Peyer's patch (tissue), 4 donors: ENCODE measurements around the gene PCDHGA8. TPM values are rescaled to one million over a fixed set of nuclear protein-coding genes. Genes with fewer than 3 reads are reported as not detected.
A peak's percentile ranks its signal among the peaks of the same experiment; 100 is the strongest.

Experiments used
- DNase-seq, 3 donors: peaks; one replicate each; pipeline ENCODE4 v3.0.0-alpha.2; 2017 to 2019
- H3K27ac ChIP-seq, 4 donors: fragments of 200-600 bp; sonication (generic); one replicate each; pipeline ENCODE4 v1.5.1; 2016 to 2019
- H3K27me3 ChIP-seq, 2 donors: fragments of 200-600 bp; sonication (generic); one replicate each; pipeline ENCODE4 v1.5.1; 2019
- H3K36me3 ChIP-seq, 3 donors: fragments of 200-600 bp; sonication (generic); one replicate each; pipeline ENCODE4 v1.5.1; 2016 to 2019
- H3K4me1 ChIP-seq, 4 donors: fragments of 200-600 bp; sonication (generic); one replicate each; pipeline ENCODE4 v1.5.1; 2016 to 2019
- H3K4me3 ChIP-seq, 4 donors: fragments of 200-600 bp; sonication (generic); 1 replicate in 3 of 4; 2 replicates in 1 of 4; pipeline ENCODE4 v1.5.1; 2016 to 2019; ENCODE audit warnings: mild to moderate bottlenecking in 1 of 4
- H3K9me3 ChIP-seq, 4 donors: fragments of 200-600 bp; sonication (generic); one replicate each; pipeline ENCODE4 v1.5.1; 2016 to 2019; ENCODE audit warnings: mild to moderate bottlenecking in 1 of 4
- CTCF ChIP-seq, 6 experiments: fragments of 450-650 bp in 4 of 6; fragments of 200-600 bp in 2 of 6; sonication (generic) in 1 of 6; IDR thresholded peaks; one replicate each; pipeline ENCODE4 v1.5.1; 2017 to 2019; ENCODE audit warnings: antibody characterized with exemption in 6 of 6, mild to moderate bottlenecking in 3 of 6, moderate library complexity in 1 of 6
- POLR2A ChIP-seq, 2 donors: fragments of 450-650 bp; IDR thresholded peaks; one replicate each; pipeline ENCODE4 v1.5.1; 2017; ENCODE audit warnings: antibody characterized with exemption in 2 of 2, mild to moderate bottlenecking in 2 of 2, moderate library complexity in 2 of 2
- total RNA-seq, 4 donors: library from RNA; depleted of rRNA; stranded (reverse); fragments of >200 nt; gene quantifications; one replicate each; pipeline ENCODE4 v1.1.0, GENCODE V29; 2016

The PCDHGA8 gene
- total RNA-seq, 4 donors from 2014 or later = 0.35 to 2.5 (median 1.1) TPM

GRCh38 chr5:141366016-141366896, 26.2 kb upstream of the PCDHGA8 start:
- Histone ChIP-seq H3K27ac (no peak overlapping the region), H3K4me3 (no peak overlapping the region), H3K4me1 (no peaks in the 10 kb centered on the region), H3K27me3 (no peaks in the 10 kb centered on the region), H3K36me3 (no peaks in the 10 kb centered on the region), H3K9me3 (peaks cover 0 to 77% (median 10%) of the 10 kb centered on the region in 4 donors)
- no peak for TF ChIP-seq POLR2A (IDR thresholded peaks at IDR 0.05)
- TF ChIP-seq CTCF (IDR thresholded peaks at IDR 0.05) = no peak
- no peak for DNase-seq

- Histone ChIP-seq H3K4me1 (no peaks in the 10 kb centered on the region), H3K27me3 (no peaks in the 10 kb centered on the region), H3K27ac (no peak within 1 kb of the TSS), H3K36me3 (no peaks in the 10 kb centered on the region), H3K4me3 (peak within 1 kb of the TSS; percentile 0 to 24 (median 14)), H3K9me3 (peaks cover 0 to 79% (median 9%) of the 10 kb centered on the region in 4 donors)
- TF ChIP-seq CTCF (IDR thresholded peaks at IDR 0.05) = peak in 4 of 6 experiments; percentile 14 to 25 (median 16)
- no peak for TF ChIP-seq POLR2A (IDR thresholded peaks at IDR 0.05)
- no peak for DNase-seq
Measured at GRCh38 chr5:141369994-141370848, 22.2 kb upstream of the PCDHGA8 start, which contains the start of gene PCDHGB3. PCDHGB3 (plus strand) TSS chr5:141370242; CDS start chr5:141370395, 153 bp downstream.

DNA sequence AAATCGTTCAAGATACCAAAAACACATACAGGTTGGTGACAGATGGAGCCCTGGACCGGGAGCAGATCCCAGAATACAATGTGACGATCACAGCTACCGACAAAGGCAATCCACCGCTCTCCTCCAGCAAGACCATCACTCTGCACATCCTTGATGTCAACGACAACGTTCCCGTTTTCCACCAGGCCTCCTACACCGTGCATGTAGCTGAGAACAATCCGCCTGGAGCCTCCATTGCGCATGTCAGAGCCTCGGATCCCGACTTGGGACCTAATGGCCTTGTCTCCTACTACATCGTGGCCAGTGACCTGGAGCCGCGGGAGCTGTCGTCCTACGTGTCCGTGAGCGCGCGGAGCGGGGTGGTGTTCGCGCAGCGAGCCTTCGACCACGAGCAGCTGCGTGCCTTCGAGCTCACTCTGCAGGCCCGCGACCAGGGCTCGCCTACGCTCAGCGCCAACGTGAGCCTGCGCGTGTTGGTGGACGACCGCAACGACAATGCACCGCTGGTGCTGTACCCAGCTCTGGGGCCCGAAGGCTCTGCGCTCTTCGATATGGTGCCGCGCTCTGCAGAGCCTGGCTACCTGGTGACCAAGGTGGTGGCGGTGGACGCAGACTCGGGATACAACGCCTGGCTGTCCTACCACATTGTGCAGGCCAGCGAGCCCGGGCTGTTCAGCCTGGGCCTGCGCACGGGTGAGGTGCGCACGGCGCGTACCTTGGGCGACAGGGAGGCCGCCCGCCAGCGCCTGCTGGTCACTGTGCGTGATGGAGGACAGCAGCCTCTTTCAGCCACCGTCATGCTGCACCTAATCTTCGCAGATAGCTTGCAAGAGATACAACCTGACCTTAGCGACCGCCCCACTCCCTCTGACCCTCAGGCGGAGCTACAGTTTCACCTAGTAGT, 20.6 kb upstream of the PCDHGA8 start:
- no peak for DNase-seq
- Histone ChIP-seq H3K4me1 (no peaks in the 10 kb centered on the region), H3K9me3 (peaks cover 0 to 75% (median 14%) of the 10 kb centered on the region in 4 donors), H3K27me3 (no peaks in the 10 kb centered on the region), H3K27ac (no peak overlapping the region), H3K36me3 (no peaks in the 10 kb centered on the region), H3K4me3 (no peak overlapping the region)
- TF ChIP-seq CTCF (IDR thresholded peaks at IDR 0.05) (no peak), POLR2A (IDR thresholded peaks at IDR 0.05) (no peak)

- TF ChIP-seq POLR2A (IDR thresholded peaks at IDR 0.05) (no peak), CTCF (IDR thresholded peaks at IDR 0.05) (peak in 2 of 6 experiments; percentile 5 to 20)
- no peaks in the 10 kb centered on the region for H3K27me3 ChIP-seq
- H3K27ac ChIP-seq = no peak within 1 kb of the TSS
- no peak for DNase-seq
- peaks cover 0 to 70% (median 16%) of the 10 kb centered on the region in 4 donors for H3K9me3 ChIP-seq
- H3K4me1 ChIP-seq = no peaks in the 10 kb centered on the region
- no peak within 1 kb of the TSS for H3K4me3 ChIP-seq
- H3K36me3 ChIP-seq = no peaks in the 10 kb centered on the region
Measured at GRCh38 chr5:141373673-141374317, 18.6 kb upstream of the PCDHGA8 start, which contains the start of gene PCDHGA6. PCDHGA6 (plus strand) TSS chr5:141373891; CDS start chr5:141374084, 193 bp downstream.
